Stimulated activated CD4-positive, alpha-beta T cell treated with anti-CD3 and anti-CD28 coated beads, TNF-alpha, amount 100 ng/mL, for 48 hours (primary cell): ENCODE data around the gene KRT6C.

Experiments used
- DNase-seq, 3 donors: peaks; one replicate each; pipeline ENCODE4 v3.0.0-alpha.2; 2020; ENCODE audit warnings: low read depth in 3 of 3

The KRT6C gene

GRCh38 chr12:52434760-52435530 lies 38.7 kb downstream of the KRT6C start:
- no peak for DNase-seq

- DNase-seq = no peak
Observed at GRCh38 chr12:52434081-52434733, 39.4 kb downstream of the KRT6C start, which contains the start of gene KRT75. TSS of gene KRT75 (minus strand) at chr12:52434371. CDS start at chr12:52434304, 67 bp downstream.

GRCh38 chr12:52433501-52434080 lies 40.0 kb downstream of the KRT6C start:
- DNase-seq = no peak

- DNase-seq = no peak
Observed at GRCh38 chr12:52432559-52433207, 40.9 kb downstream of the KRT6C start.

- no peak for DNase-seq
Observed at GRCh38 chr12:52428121-52428520, 45.5 kb downstream of the KRT6C start.

GRCh38 chr12:52427083-52427482 lies 46.5 kb downstream of the KRT6C start:
- no peak for DNase-seq

GRCh38 chr12:52426034-52426433 lies 47.6 kb downstream of the KRT6C start:
- DNase-seq = no peak

GRCh38 chr12:52425466-52425865 lies 48.1 kb downstream of the KRT6C start:
- no peak for DNase-seq

- no peak for DNase-seq
Observed at GRCh38 chr12:52423661-52424500, 49.7 kb downstream of the KRT6C start.

GRCh38 chr12:52423035-52423434 lies 50.6 kb downstream of the KRT6C start:
- DNase-seq = no peak

- DNase-seq = no peak
Observed at GRCh38 chr12:52419656-52420055, 53.9 kb downstream of the KRT6C start.

GRCh38 chr12:52418576-52419110 lies 55.0 kb downstream of the KRT6C start:
- DNase-seq = no peak
